GM12891 (cell line): ENCODE results near the gene WTAP.
"Not testable (repeated sequence)": the region's sequence is repeated elsewhere in the genome, so short reads cannot be mapped to it uniquely, and the experiment has no call there.

Experiments used
- POLR2A ChIP-seq: IDR thresholded peaks from 2 replicates; pipeline ENCODE4 v1.6.1; 2011; ENCODE audit warnings: low read depth, low read length, control low read depth
- SPI1 ChIP-seq: IDR thresholded peaks from 2 replicates; pipeline ENCODE4 v1.6.1; 2011; ENCODE audit warnings: low read depth, low read length, control low read depth

- TF ChIP-seq POLR2A, SPI1: not testable (repeated sequence)
Observed at GRCh38 chr6:159721981-159722380, 5.3 kb upstream of the WTAP start.
